ENCODE data around the gene GABRR2.

The GABRR2 gene

DNA sequence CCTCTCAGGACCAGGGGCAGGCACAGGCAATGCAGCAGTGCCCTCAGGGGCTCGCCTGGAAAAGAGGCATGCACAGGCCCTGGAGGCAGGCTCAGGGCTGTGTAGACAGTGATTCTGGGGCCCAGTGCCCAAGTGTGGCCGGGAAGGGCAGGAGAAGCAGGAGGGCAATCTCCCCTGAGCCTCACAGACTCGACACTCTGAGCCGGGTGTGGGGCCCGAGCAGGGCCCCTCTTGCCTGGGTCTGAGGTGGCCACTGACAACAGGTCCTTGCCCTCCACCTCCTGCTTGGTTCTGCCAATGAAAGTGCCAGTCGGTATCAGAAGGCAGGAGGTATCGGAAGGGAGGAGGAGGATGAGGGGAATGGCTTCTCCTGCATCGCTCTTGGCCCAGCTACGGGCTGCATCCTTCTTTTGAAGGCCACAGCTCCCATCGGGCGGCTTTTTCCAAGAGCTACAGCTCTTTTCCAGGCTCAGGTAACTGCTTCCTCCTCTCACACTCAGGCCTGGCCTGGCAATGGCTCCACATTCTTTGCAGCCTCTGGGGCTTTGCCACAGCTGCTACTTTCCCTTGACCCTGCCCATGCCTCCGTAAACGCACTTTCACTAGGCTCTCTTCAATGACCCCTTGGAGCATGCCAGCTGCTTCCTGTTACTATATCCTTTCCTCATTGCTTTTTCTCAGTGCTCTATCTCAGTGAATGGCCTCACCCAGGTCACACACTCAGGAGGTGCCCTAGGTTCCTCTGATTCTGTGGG is 24.5 kb downstream of the GABRR2 start:
- no peak for DNase-seq

DNA sequence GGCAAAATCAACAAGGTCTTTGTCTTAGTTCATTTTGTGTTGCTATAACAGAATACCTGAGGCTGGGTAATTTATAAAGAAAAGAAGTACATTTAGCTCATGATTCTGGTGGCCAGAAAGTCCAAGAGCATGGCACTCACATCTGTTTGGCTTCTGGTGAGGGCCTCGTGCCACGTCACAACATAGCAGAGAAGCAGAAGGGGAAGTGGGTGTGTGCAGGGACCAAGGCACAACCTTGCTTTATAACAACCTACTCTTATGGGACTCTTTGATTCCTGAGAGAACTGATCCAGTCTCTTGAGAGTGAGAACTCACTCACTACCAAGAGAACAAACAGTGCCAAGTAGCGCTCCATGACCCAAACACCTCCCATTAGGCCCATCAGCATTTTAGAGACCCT is 25.4 kb downstream of the GABRR2 start:
- no peak for DNase-seq

DNA sequence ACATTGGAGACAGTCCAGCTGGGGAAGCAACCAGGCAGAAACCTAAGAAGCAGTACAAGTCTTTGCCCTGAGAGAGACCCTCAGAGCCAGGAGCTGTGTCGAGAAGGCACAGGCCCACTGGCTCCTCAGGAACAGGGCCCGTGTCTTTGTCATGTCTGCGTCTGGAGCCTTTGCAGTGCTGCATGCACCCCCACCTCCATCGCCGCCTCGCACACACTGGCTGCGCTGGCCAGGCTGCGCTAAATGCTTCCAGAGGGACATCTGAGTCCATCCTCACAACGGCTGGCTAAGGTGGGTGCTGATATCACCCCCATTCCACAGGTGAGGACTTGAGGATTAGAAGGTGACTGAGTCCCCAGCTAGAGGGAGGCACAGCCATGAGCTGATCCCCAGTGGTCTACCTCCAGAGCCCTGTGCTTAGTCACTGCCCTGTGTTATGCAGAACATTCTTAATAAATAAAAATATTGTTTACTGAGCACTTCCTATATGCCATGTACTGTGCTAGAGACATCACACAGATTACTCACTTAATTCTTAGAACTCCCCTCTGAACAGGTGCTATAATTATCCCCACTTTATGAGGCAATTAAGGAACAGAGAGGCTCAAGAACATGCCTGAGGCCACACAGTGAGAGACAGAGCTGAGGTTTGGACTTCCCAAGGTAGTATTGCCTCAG is 27.6 kb downstream of the GABRR2 start:
- no peak for DNase-seq

DNA sequence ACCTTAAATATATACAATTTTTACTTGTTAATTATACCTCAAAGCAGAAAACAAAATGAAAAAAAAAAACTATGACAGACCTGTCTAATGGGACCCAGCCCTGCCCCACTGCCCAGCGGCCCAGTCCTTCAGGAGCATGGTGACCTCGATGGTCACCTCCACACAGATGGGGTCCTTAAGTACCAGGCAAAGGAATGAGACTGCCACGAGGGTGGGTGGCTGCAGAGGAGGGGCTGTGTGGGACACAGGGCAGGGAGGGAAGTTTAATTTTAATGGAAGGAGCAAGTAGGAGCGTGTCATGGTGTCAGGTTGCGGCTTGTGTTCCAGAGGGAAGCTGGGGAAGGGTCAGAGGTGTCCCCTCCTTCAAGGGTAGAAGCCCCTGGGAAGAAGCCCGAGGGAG is 28.6 kb downstream of the GABRR2 start:
- no peak for DNase-seq

DNA sequence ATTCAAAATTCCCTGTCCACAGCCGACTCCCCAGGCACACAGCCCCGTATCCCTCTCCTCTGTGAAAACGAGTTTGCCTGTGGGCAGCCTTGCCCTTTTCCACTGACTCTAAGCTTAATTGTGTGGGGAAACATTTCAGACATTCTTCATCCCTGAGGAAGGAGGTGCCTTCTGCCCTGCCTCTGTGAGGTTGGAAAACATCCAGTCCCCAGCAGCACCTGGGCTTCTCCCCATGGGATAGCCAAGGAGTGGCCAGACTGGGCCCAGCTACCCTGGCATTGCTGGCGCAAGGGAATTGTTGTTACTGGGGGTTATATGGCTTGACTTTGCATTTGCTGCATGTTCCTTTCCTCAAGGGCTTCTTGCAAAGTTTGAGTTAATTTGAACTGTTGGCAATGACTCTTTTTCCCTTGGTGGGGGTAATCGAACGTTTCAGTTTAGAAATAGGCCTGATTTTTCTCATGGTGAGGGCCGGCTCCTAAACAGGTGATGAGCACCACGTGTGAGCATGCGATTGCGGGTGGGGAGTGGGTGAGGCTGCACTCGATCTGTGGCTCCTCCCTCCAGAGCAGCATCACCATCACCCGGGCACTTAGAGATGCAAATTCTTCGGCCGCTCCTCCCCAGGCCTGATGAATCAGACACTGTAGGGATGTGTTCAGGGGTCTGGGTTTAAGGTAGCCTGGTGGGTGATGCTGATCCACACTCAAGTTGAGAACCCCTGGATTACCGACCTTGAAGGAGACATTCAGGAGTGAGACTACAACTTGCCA is 29.9 kb downstream of the GABRR2 start:
- DNase-seq: no peak

DNA sequence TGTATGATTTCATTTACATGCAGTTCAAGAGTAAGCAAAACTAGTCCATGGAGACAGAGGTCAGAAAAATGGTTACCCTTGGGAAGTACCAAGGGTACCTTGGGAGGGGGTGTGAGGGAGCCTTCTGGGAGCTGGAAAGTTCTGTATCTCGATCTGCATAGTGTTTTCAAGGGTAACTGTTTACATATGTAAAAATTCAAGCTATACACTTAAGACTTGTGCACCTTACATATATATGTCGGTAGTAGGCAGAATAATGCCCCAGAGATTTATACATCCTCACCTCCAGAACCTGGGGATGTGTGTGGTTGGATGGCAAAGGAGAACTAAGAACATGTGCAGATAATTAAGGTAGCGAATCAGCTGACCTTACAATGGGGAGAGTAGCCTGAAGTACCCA is 31.0 kb downstream of the GABRR2 start:
- no peak for DNase-seq

DNA sequence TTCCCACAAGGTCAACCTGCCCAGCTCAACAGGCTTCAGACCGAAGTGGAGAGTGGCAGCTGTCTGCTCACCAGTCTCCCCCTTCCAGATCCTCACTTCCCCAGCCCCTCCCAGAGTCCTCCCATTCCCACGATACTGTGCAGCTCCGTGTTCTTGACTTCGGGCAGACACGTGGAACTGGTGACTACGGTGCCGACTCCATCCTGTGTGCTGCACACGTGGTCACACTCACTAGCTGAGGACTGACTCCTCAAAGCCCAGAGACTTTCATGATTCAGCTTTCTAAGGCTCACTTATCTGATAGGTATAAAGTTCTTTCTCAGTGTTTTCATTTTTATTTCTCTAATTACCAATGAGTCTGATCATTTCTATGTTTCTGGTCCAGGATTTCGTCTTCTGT is 32.4 kb downstream of the GABRR2 start:
- DNase-seq: no peak

DNA sequence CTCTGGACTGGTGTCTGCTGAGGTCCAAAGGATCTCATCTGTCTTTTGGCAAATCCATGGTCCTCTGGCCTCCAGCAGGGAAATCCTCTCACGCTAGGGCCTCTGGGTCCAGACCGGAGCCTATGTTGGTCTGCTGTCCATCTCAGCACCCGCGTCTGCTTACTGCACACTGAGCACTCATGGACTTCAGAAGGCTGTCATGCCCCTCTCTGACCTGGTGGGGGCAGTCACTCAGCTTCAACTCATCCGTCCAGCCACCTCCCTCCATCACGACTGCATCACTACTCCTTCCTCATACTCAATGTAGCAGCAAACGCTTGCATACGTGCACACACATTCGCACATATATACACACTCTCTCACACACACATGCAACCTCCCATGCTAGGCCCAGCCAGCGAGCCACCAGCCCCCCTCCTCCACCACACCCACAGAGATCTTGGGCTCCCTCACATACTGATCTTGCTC is 33.3 kb downstream of the GABRR2 start:
- DNase-seq: peak; percentile 63

DNA sequence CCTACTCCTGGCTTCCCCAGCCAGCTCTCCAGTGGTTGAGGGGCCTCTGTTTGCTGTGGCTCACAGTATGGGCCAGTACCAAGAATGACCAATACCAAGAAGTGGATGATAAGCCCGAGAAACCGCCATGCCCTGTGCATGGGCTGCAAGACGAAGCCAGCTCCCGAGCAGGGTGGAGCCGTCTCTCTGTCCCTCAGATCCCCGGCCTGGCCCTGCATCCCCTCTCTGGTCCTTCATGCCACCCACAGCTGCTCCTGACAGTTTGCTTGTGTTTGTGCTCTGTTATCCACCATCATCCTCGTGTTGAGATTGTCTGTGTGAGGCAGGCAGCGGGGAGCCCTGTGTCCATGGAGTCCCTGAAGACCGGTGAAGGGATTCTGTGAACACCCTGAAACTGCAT is 36.1 kb downstream of the GABRR2 start:
- no peak for DNase-seq

DNA sequence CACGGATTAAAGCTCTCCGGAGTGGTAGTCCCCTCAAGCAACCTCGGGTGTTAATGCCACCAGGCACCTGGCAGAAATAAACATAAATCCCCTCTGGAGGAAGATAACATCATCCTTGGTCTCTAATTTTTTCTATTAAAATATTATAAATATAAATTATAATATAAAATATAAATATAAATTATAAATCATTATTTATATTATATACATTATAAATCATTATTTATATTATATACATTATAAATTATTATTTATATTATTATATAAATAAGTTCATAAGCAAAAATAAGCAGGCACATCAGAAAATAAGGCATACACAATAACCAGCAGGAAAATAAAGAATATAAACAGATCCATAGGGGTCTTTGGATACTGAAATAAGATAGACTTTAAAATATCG is 39.2 kb downstream of the GABRR2 start:
- no peak for DNase-seq

DNA sequence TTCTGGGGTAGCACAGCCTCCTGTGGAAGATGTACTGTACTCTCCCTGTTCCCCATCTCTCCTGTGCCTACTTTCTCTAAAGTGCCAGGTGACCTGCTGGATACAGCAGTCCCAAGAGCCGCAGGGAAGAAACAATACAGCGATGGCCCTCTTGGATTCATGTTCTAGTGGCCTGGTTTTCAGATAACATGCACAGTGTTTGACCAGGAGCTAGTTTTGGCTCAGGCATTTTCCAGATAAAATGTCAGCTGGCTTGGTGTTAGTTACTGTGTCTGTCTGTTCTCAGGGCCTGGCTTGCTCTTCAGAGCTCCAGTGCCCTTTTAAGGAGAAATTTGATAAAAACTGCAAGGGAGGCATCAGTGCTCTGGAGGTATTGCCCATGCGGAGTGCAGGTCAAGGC is 41.3 kb downstream of the GABRR2 start:
- no peak for DNase-seq

DNA sequence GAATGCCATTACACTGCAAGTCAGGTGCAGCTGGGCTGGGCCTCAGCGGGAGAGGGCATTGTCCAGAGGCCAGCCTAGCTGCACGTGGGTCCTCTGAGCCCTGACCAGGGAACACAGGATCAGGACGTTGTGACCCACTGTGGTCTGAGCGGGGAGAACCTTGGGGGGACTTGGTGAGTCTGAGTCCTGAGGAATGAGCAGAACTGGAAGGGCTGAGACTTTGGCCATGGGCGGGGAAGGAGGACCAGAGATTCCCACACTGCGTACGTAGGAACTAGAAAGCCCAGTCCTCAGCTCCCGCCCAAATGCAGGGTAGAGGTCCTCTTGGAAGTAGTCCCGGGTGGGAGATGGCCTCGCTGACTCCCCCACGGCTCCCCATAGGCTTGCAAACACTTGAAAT is 42.5 kb downstream of the GABRR2 start:
- DNase-seq: no peak

DNA sequence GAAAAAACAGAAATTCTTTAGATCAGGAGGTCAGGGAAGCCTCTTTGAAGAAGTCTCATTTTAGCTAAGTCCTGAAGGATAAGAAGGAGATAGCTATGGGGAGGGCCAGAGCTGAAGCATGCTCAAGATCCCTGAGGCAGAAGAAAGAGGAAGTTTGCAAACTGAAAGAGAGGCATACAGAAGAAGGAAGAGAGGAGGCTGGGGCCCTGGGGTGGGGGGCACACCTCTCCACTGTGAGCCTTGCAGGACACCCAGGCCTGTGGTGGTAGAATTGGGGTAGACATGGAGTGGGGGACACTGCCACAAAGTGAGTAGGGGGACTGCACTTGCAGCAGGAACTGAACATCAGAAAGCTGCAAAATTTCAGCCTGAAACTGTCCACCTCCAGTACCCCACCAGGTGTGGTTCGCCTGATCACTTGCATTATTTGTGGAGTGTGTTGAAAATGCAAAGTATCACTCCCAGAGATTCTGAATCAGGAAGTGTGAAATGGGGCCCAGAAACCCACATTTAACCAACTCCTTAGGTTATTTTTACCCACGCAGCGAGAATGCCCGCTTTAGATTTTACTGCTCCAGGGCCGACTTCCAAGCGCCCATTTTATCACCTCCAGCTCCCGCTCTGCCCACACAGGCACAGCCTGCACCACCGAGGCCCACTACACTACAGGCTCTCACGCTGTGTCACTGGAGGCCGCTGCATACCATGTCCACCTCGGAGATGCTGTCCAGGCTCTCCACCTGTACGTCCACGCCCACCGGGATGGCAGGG is 44.0 kb downstream of the GABRR2 start:
- DNase-seq: no peak

DNA sequence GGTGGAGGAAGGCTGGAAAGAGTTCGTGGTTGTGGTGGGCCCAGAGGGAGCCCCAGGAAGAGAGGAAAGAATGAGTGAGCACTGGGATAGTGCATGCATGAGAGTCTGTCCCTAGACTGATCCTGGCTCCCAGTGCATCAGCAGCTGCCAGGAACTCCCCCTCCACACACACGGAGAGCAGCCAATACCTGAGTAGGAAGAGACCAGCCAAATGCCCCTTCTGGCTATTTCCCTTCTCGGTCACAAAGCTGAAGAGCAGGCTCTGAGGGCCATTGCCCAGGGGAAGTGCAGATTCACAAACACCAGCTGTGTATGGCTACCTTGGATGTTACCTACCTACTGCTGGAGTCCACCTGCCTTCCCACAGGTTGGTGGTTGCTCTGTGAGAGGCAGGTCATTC is 45.1 kb downstream of the GABRR2 start:
- DNase-seq: no peak

DNA sequence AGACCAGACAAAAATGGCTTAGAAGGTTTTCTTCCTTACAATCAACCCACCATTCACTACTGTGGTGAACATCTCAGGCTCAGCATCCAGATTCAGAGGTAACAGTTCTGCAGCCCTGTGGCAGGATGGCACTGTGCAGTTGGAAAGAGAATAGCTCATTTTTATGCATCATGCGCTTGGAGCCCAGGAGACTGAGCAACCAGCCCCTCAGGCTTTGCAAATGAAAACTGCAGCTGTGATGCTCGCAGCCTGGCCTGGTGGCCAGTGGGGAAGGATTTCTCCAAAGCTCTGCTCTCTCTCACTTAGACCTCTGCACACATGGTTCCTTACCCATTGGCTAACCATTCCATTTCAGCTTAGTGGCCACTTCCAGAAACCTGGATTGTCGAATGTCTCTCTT is 45.8 kb downstream of the GABRR2 start:
- no peak for DNase-seq

DNA sequence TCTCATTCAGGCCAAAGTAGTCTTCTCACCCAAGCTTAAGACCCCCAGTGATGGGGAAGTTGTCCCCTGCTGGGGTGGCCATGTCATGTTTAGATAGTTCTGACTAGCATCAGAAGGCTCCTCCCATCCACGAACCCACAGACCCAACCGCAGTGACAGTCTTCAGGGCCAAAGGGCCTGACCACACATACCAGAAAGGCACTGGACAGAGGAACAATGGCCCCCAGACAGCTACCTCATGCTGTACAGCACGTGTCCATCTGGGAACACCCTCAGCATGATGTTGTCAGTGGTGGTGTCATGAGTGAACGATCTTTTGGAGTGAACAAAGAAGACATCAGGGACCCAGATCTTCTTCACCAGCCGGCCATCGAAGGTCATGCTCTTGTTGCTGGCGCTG is 46.3 kb downstream of the GABRR2 start:
- DNase-seq: no peak

DNA sequence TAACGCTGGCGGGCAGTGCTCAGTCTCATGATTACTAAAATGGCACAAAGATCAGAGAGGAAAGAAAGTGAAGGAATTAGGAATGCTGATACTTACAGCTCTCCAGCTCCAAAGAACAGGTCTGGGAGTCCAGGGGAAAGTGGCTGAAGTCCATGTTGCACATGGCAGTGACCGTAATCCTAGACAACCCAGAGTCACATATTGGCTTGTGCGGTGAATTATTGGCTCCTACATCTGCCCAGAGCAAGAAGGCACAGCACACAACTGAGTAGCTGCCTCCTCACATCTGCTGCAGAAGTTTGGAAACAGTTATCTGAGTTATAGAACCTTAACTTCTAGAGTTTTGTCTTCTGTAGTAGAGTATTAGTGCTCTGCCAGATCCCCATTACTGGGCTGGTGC is 47.2 kb downstream of the GABRR2 start:
- DNase-seq: no peak

DNA sequence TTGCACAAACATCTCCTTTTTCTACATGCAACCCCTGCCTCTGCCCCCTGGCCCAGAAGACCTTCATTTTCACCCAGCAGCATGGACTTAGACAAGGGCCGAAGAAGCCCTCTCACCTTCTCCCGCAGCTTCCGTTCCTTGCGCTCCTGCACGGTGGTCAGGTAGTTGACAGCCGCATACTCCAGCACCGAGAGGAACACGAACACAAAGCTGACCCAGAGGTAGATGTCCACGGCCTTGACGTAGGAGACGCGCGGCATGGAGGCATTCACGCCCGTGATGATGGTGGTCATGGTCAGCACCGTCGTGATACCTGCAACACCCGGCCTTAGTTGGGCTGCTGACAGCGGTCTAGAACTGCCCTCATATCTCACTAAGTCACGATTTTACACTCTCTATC is 50.8 kb downstream of the GABRR2 start:
- no peak for DNase-seq

DNA sequence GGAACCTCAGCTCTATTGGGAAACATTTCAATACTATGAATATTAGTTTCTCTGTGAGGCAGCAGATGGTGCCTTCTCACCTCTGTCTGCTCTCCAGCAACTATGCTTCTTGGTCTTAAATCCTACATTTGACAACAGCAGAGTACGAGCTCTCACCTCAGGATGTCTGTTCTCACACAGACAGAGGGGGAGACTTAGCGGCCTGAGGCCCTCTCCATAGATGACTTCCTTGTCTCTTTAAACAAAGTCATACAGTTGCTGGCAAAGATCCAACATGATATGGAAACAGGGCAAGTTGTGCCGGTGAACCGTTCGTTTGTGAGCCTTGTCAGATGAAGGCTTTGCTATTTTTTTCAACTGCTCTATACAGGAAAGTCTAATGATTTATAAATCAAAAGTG is 54.3 kb downstream of the GABRR2 start:
- no peak for DNase-seq

DNA sequence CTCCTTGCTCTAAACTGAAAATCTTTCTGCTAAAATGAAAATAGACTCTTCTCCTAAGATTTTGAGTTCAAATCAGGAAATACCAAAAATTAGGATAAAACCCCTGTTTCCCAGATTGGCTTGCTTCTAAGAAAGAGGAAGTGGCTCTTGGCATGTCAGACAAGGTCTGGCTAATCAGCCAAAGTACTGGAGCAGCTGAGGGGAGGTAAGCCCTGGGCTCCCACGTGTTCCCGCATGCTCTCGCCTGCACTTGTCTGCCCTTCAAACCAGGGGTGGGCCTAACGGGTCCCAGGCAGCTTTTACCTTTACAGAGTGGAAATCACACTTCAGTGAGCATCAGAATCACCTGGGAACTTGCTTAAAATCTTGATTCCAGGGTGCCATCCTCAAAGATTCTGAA is 54.8 kb downstream of the GABRR2 start:
- DNase-seq: no peak

DNA sequence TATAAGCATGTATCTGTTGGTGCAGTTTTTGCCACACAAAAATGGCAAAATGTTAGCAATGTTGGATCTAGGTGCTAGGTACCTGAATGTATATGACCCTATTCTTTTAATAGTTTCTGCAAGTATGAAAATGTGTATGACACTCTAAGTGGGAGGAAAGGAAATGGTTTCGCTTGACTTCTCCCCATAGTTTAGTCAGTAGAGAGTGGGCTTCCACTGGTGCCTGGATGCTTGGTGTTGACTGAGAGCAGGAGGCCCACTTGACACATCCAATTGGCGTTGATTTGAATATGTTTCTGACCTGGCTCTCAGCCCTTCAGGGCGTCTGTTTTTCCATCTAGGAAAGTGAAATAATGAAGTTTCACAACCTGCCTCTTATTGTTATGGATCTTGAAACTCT is 56.2 kb downstream of the GABRR2 start:
- DNase-seq: no peak

DNA sequence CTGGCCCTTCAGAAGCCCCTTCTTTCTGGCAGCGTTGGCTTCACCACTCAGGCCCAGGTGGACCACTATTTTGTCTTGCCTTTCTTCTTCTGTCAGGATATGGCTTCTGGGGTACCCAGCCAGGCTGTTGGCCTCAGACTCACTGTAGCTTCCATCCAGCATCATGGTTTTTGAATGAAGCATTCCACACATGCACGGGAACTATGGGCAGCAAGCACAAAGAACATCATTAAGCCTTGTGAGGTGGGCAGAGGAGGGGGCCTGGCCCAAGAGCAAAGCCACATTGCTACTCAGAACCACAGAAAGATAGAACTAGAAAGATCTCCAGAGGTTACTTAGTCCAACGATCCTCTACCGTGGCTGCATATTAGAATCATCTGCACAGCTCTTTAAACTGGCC is 57.3 kb downstream of the GABRR2 start:
- DNase-seq: no peak

DNA sequence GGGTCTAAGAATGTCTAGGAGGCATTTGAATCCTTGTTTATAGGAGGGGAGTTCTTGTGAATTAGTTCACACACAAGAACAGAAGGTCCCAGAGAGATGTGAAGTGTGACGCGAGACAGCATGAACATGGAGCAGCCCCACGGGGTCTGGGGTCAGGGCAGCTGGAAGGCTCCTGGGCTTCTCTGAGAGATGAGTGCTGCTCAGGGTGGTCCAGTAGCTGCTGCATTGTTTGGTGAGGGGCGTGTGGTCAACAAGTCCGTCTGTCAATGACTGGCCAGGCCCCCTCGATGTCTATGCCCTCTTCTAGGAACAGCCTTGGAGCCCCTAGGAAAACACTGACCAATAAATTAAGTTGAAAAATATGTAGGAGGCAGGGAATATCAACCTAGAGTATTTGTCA is 57.8 kb downstream of the GABRR2 start:
- DNase-seq: no peak

All from activated CD8-positive, alpha-beta memory T cell treated with anti-CD3 and anti-CD28 coated beads, Interleukin-2, amount 50 U/mL, for 48 hours (primary cell).